OCI-M1 (cell line): ENCODE data around the gene ACADL.

Experiments used
- DNase-seq: peaks from one replicate; lab custom pipeline; 2025; lab: John Stamatoyannopoulos, UW

ACADL gene

DNA sequence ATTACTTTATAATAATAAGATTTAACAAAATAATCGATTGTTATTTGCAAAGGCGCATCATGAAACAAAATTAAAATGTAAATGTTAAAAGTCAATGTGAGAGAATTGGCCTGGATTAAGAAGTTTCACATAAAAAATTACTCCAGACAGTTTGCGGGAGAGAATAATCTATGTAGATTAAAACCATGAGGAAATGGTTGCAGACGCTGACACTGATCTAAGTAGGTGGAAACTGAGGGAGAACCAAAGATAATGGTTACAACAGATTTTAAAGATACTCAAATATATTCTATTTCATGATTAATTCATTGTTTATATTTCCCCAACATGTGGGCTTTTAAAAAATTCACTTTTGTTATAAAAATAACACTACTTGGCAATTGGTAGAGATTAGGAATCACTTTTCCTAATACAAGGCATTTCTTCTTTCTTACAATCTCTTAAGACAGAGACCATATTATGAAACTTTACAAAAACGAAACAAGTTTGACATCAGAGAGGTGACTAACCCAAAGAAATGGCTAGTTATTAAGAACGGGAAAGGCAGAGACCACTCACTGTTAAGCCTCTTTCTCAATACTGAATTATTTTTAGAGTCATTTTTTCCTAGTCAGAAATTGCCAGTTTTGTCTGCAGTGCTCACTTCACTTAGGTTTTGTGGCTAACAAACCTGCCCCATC is 55.6 kb downstream of the ACADL start:
- peak; percentile 77 for DNase-seq

DNA sequence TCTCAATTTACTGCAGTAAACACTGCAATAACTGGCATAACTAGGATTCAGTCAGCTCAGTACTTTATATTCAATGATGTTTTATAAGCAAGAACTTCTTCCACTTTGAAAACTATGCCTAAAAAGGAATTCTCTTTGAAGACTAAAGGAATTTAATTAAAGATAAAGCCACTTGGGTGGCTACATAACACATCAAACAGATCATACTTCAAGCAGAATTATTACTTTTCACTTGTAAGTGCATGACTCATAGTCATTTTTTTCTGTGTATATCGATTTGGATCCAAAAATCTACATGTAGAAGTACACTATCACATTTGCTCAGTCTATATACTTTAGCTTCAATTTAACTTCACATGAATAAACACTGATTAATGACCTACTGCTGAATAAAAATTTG is 58.0 kb downstream of the ACADL start:
- DNase-seq: peak; percentile 41

DNA sequence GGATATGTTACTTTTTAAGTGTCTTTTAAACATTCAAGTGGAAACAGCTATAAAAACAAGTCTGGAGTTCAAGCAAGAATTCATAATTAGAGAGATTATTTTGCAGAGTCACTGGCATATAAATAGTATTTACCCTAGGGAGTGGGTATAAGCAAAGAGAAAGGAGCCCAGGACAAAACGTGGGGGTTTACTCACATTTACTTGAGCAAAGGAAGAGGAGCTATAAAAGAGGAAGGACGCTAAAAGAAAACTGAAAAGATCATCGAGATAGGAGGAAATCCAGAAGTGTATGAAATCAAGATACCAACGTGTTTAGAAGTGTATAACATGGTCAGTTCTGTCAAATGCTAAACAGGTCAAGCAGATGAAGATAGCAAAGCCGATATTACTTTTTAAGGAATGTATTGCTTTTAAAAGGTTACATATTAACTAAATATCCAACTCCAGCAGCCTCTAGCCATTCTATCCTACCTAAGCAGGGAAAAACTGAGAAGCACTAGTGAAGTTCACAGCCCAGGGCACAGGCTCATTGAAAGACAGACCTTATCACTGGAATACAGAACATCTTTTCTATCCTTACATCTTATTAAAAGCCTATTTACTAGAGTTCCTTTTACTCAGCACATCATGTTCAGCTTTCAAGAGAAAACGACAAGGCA is 62.7 kb downstream of the ACADL start:
- peak; percentile 73 for DNase-seq

GRCh38 chr2:210159059-210159458 is 66.2 kb downstream of the ACADL start:
- no peak for DNase-seq

DNA sequence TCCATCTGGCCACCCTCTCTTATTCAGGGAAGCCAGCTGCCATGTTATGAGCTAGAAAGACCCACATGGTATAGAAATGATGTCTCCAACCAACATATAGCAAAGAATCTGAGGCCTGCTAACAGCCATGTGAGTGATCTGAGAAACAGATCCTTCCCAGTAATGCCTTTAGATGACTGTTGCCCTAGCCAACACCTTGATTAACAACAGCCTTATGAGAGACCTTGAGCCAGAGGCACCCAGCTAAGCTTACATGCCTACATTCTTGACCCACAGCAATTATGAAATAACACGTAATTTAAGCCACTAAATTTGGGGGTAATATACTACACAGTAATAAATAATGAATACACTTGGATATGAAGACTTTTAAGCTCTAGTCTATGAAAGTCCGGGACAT is 67.0 kb downstream of the ACADL start:
- DNase-seq: no peak

DNA sequence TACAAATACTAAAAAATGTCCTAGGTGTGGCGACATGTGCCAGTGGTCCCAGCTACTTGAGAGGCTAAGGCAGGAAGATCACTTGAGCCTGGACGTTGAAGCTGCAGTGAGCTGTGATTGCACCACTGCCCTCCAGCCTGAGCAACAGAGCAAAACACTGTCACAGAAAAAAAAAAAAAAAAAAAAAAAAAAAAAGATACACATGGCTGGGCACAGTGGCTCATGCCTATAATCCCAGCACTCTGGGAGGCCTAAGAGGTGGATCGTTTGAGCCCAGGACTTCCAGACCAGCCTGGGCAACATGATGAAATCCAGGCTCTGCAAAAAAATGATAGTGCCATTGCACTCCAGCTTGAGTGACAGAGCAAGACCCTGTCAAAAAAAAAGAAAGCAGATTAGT is 67.7 kb downstream of the ACADL start:
- DNase-seq: no peak

GRCh38 chr2:210147614-210148013 is 77.6 kb downstream of the ACADL start:
- no peak for DNase-seq
